HG02798 (cell line): ENCODE measurements around the gene FOSL1.
"Not testable (repeated sequence)": the region's sequence is repeated elsewhere in the genome, so short reads cannot be mapped to it uniquely, and the experiment has no call there.

Source experiments
- ATAC-seq: cut with Tn5 transposase; IDR thresholded peaks from one replicate; pipeline ENCODE4 v1.9.1; 2021; ENCODE audit warnings: mild to moderate bottlenecking; ENCODE audit not compliant: unreplicated experiment, poor library complexity

FOSL1 gene

GRCh38 chr11:65897020-65897471, 3.1 kb downstream of the FOSL1 start:
- no peak for ATAC-seq

- no peak for ATAC-seq
These were observed 3.9 kb downstream of the FOSL1 start for GRCh38 chr11:65896034-65896999.

- ATAC-seq, result no peak
These were observed 4.7 kb downstream of the FOSL1 start for GRCh38 chr11:65895482-65895981.

GRCh38 chr11:65894034-65894591, 6.1 kb downstream of the FOSL1 start:
- no peak for ATAC-seq

GRCh38 chr11:65892661-65893317, 7.4 kb downstream of the FOSL1 start:
- no peak for ATAC-seq

GRCh38 chr11:65892137-65892540, 8.0 kb downstream of the FOSL1 start:
- not testable (repeated sequence) for ATAC-seq

GRCh38 chr11:65891219-65892136, 8.7 kb downstream of the FOSL1 start:
- no peak for ATAC-seq

- peak; percentile 68 for ATAC-seq
These were observed 9.6 kb downstream of the FOSL1 start, which contains the start of gene CCDC85B for GRCh38 chr11:65890324-65891218. Gene CCDC85B, plus strand, starts transcription at chr11:65890673. Its CDS starts 111 bp downstream, at chr11:65890784.

- peak; percentile 60 for ATAC-seq
These were observed 11.9 kb downstream of the FOSL1 start, which contains the start of gene FIBP for GRCh38 chr11:65888163-65888814. Gene FIBP, minus strand, starts transcription at chr11:65888471. Its CDS starts 53 bp downstream, at chr11:65888418.

GRCh38 chr11:65887723-65888162, 12.4 kb downstream of the FOSL1 start:
- peak; percentile 0 for ATAC-seq

GRCh38 chr11:65886826-65887722, 13.1 kb downstream of the FOSL1 start:
- no peak for ATAC-seq

GRCh38 chr11:65885808-65886536, 14.2 kb downstream of the FOSL1 start:
- no peak for ATAC-seq

- ATAC-seq, result no peak
These were observed 15.0 kb downstream of the FOSL1 start for GRCh38 chr11:65885231-65885630.

GRCh38 chr11:65884716-65885092, 15.5 kb downstream of the FOSL1 start:
- no peak for ATAC-seq

- no peak for ATAC-seq
These were observed 16.1 kb downstream of the FOSL1 start for GRCh38 chr11:65883786-65884715.
